D721Med (cell line): Measurements from ENCODE around the gene TLX1.

ENCODE experiments used
- DNase-seq: peaks from one replicate; pipeline ENCODE4 v3.0.0; 2011; ENCODE audit warnings: low spot score; ENCODE audit not compliant: insufficient read length
- FAIRE-seq: peaks from 2 replicates; lab custom pipeline; 2011; peaks lifted over from hg19 to GRCh38; lab: Jason Lieb, UNC
- TF ChIP-seq, protein P1 (sequence below): IDR thresholded peaks from 2 replicates; pipeline ENCODE4 v1.5.1; 2012; ENCODE audit warnings: mild to moderate bottlenecking, control low read depth; ENCODE audit not compliant: insufficient read depth; ENCODE audit errors: missing control alignments

Gene TLX1

DNA sequence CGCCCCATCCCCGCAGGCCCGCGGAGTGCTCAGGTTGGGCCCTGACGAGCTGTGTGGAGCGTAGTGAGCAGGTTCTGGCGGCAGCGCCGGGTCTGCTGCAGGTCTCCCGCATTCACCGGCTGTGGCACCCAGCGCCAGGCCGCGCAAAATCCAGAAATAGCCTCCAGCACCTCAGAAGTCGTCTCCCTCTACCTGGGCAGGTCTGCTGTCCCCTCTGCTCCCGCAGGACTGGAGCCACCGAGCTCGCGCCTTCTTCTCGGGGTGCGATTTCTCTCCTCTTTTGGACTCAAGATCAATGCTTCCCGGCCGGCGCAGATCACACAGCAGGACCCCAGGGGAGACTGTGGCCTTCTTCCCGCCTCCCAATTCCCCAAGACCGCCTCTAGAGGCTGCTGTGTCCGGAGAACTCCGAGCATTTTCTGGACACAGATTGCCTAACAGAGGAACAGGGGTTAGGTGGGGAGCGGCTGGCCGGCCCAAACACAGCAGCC, 8.4 kb downstream of the TLX1 start:
- TF ChIP-seq, protein P1, sequence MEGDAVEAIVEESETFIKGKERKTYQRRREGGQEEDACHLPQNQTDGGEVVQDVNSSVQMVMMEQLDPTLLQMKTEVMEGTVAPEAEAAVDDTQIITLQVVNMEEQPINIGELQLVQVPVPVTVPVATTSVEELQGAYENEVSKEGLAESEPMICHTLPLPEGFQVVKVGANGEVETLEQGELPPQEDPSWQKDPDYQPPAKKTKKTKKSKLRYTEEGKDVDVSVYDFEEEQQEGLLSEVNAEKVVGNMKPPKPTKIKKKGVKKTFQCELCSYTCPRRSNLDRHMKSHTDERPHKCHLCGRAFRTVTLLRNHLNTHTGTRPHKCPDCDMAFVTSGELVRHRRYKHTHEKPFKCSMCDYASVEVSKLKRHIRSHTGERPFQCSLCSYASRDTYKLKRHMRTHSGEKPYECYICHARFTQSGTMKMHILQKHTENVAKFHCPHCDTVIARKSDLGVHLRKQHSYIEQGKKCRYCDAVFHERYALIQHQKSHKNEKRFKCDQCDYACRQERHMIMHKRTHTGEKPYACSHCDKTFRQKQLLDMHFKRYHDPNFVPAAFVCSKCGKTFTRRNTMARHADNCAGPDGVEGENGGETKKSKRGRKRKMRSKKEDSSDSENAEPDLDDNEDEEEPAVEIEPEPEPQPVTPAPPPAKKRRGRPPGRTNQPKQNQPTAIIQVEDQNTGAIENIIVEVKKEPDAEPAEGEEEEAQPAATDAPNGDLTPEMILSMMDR = no peak
- no peak for FAIRE-seq

DNA sequence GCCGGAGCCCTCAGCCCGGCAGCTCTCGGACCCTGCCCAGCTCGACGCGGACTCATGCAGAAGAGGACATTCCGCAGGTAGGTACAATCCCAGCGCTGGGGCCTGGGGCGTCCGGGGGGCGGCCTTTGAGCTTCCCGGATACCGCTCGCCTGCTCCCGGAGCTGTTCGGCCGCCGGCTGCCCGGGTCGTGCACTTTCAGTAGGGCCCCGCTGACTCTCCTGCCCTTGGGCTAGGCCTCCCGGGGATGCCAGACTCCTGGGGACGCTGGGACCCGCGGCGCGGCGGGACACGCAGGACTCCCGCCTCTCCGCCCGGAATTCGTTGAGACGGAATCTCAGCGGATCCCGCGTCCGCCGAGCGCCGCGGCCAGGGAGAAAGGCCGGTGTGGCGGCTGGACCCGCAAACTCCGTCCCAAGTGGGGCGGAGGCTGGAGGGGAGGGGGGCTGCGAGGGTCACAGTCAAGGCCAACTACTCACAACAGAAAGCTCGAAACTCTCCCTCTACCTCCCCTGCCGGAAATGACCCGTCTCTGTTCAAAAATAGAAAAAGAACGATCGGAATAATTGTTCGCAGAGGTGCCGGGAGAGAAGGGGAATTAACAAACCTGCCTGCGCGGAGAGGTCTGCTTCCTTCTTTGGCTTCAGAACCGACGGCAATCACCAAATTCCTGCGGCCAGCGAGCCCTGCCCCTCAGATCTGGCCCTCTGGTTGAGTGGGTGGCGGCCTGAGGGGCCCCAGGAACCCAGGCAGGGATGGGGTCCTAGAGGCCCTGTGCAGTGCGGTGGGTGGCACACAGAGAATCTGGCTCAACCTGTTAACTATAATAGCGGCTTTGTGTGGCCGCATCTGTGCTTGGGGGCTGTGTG, 9.2 kb downstream of the TLX1 start:
- TF ChIP-seq, protein P1 = no peak
- no peak for DNase-seq
- no peak for FAIRE-seq

More for the DNA sequence above, 8.4 kb downstream of the TLX1 start:
- no peak for DNase-seq

DNA sequence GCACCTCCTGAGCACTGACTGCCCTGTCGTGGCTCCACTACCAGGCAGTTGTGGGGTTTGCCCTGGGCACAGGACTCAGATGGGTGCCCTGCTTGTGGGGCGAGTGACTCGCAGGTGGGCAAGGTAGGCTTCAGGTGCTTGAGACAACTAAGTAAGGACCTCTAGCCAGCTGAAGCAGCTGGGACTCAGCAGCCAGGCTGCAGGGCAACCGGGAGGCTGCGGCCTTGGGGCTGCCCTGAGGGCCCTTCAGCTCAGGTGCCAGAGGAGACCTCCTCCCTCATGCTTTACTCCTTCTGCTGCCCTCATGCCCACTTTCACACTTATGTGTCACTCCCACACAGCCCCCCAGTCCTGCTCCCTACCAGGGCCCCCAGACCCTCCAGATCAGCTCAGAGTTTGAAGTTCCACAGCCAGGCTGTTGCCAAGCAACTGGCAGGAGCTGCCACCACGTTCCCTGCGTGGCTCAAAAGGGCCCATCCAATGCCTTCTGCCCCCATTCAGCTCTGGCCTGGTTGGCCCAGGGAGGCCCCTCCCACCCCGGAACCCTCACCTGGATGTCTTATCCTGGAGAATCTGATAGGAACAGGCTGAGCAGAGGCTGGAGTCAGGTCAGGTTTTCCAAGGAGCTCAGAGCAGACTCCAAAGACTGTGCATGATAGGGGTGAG, 10.0 kb downstream of the TLX1 start:
- FAIRE-seq (no peak), DNase-seq (no peak)
- TF ChIP-seq, protein P1 = no peak

GRCh38 chr10:101141616-101142532, 10.8 kb downstream of the TLX1 start:
- TF ChIP-seq, protein P1 = peak; percentile 92
- DNase-seq (peak; percentile 88), FAIRE-seq (no peak)

GRCh38 chr10:101142533-101143344, 11.6 kb downstream of the TLX1 start:
- no peak for DNase-seq
- TF ChIP-seq, protein P1 = no peak
- FAIRE-seq = no peak

DNA sequence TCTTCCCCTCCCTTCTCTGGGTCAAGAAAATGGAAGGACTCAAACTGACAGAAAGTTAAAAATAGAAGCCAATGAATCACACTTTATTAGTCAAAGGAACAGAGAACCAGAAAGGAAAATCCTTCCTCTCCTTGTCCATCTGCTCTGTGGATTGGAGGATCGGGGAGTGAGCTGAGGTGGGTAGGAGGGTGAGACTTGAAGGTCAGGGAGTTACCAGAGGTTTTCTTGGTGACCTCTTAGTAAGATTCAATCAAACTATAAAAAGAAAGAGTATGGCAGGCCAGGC, 12.2 kb downstream of the TLX1 start:
- DNase-seq = no peak
- no peak for FAIRE-seq
- TF ChIP-seq, protein P1 = no peak
